Thyroid gland (tissue), 4 donors: ENCODE measurements around the gene USO1. TPM values are rescaled to one million over a fixed set of nuclear protein-coding genes. Genes with fewer than 3 reads are reported as not detected.

Source experiments
- DNase-seq, 2 donors: peaks; one replicate each; pipeline ENCODE4 v3.0.0-alpha.2; 2019
- H3K27ac ChIP-seq, 3 donors: fragments of 200-600 bp; sonication (generic); 1 replicate in 2 of 3; 2 replicates in 1 of 3; pipeline ENCODE4 v1.5.1; 2016 to 2019; ENCODE audit warnings: mild to moderate bottlenecking in 1 of 3, moderate library complexity in 1 of 3
- H3K27me3 ChIP-seq: fragments of 200-600 bp; sonication (generic); one replicate; pipeline ENCODE4 v1.5.1; 2019
- H3K36me3 ChIP-seq, 2 donors: fragments of 200-600 bp; sonication (generic); one replicate each; pipeline ENCODE4 v1.5.1; 2016 to 2019
- H3K4me1 ChIP-seq, 2 donors: fragments of 200-600 bp; sonication (generic); one replicate each; pipeline ENCODE4 v1.5.1; 2017 to 2019
- H3K4me3 ChIP-seq, 3 donors: fragments of 200-600 bp; sonication (generic); replicated peaks in 1 of 3; 1 replicate in 2 of 3; 2 replicates in 1 of 3; pipeline ENCODE4 v1.5.1; 2016; ENCODE audit warnings: mild to moderate bottlenecking in 1 of 3
- H3K9me3 ChIP-seq: fragments of 200-600 bp; sonication (generic); one replicate; pipeline ENCODE4 v1.5.1; 2017
- CTCF ChIP-seq, 6 experiments: fragments of 200-600 bp in 3 of 6; fragments of 450-650 bp in 3 of 6; sonication (generic) in 3 of 6; IDR thresholded peaks; one replicate each; pipeline ENCODE4 v1.5.1; 2016 to 2019; ENCODE audit warnings: antibody characterized with exemption in 6 of 6, mild to moderate bottlenecking in 2 of 6, inconsistent platforms in 1 of 6, moderate library complexity in 1 of 6
- POLR2A ChIP-seq, 2 donors: fragments of 450-650 bp; IDR thresholded peaks; one replicate each; pipeline ENCODE4 v1.6.1; 2017; ENCODE audit warnings: antibody characterized with exemption in 2 of 2, mild to moderate bottlenecking in 2 of 2, moderate library complexity in 1 of 2
- whole genome bisulfite sequencing, 2 donors: methylation state at CpG; one replicate each; pipeline ENCODE4 v1.1.5; 2017; 5-methylcytosine and 5-hydroxymethylcytosine counted together
- intact Hi-C: fragments of 100-400 bp; cut with DNase I; formaldehyde crosslinking; loops from one replicate; pipeline ENCODE4 v1.15.1; 2023
- total RNA-seq, 4 donors: library from RNA; depleted of rRNA; stranded (reverse); fragments of >200 nt; gene quantifications; one replicate each; pipeline ENCODE4 v1.2.3, GENCODE V29; 2016

USO1 gene
- total RNA-seq, 4 donors from 2014 or later = 97.2 to 102 (median 100) TPM

GRCh38 chr4:75727073-75727472, 2.7 kb downstream of the USO1 start:
- H3K4me1 ChIP-seq = peaks cover 23 to 40% of the 10 kb centered on the region in 2 donors
- no peak overlapping the region for H3K4me3 ChIP-seq
- no peaks in the 10 kb centered on the region for H3K27me3 ChIP-seq
- WGBS, 2 donors = 79 to 81% methylated on average over 1 of the region's 1 CpG
- no peak for DNase-seq
- peak overlapping the region in 2 of 3 donors; percentile 18 to 34 for H3K27ac ChIP-seq
- H3K36me3 ChIP-seq = no peaks in the 10 kb centered on the region
- no peaks in the 10 kb centered on the region for H3K9me3 ChIP-seq
- no peak for TF ChIP-seq CTCF (IDR thresholded peaks at IDR 0.05)
- intact Hi-C loops = no loop called here

GRCh38 chr4:75729836-75730235, 5.5 kb downstream of the USO1 start:
- WGBS, 2 donors = 77 to 78% methylated on average over 3 of the region's 3 CpGs
- intact Hi-C loops = no loop called here
- no peaks in the 10 kb centered on the region for H3K36me3 ChIP-seq
- peaks cover 16 to 29% of the 10 kb centered on the region in 2 donors for H3K4me1 ChIP-seq
- TF ChIP-seq CTCF (IDR thresholded peaks at IDR 0.05) = no peak
- TF ChIP-seq POLR2A (IDR thresholded peaks at IDR 0.05) = no peak
- DNase-seq = no peak
- no peaks in the 10 kb centered on the region for H3K27me3 ChIP-seq
- H3K4me3 ChIP-seq = no peak overlapping the region
- H3K9me3 ChIP-seq = no peaks in the 10 kb centered on the region
- no peak overlapping the region for H3K27ac ChIP-seq

GRCh38 chr4:75733369-75733768, 9.0 kb downstream of the USO1 start:
- no peaks in the 10 kb centered on the region for H3K27me3 ChIP-seq
- no peak overlapping the region for H3K4me3 ChIP-seq
- intact Hi-C loops = no loop called here
- H3K36me3 ChIP-seq = no peaks in the 10 kb centered on the region
- peaks cover 0 to 21% of the 10 kb centered on the region in 2 donors for H3K4me1 ChIP-seq
- H3K9me3 ChIP-seq = no peaks in the 10 kb centered on the region
- H3K27ac ChIP-seq = no peak overlapping the region
- TF ChIP-seq POLR2A (IDR thresholded peaks at IDR 0.05) (no peak), CTCF (IDR thresholded peaks at IDR 0.05) (no peak)
- no peak for DNase-seq

GRCh38 chr4:75735525-75735924, 11.1 kb downstream of the USO1 start:
- 85 to 90% methylated on average over 2 of the region's 2 CpGs for WGBS, 2 donors
- no peaks in the 10 kb centered on the region for H3K27me3 ChIP-seq
- H3K36me3 ChIP-seq = no peaks in the 10 kb centered on the region
- no peak overlapping the region for H3K4me3 ChIP-seq
- no peaks in the 10 kb centered on the region for H3K9me3 ChIP-seq
- H3K27ac ChIP-seq = no peak overlapping the region
- TF ChIP-seq POLR2A (IDR thresholded peaks at IDR 0.05) = no peak
- TF ChIP-seq CTCF (IDR thresholded peaks at IDR 0.05) = no peak
- peaks cover 0 to 10% of the 10 kb centered on the region in 2 donors for H3K4me1 ChIP-seq
- intact Hi-C loops = no loop called here
- DNase-seq = no peak

GRCh38 chr4:75736862-75737261, 12.5 kb downstream of the USO1 start:
- intact Hi-C loops = no loop called here
- no peak overlapping the region for H3K27ac ChIP-seq

More at GRCh38 chr4:75736862-75737261, 12.5 kb downstream of the USO1 start:
- H3K36me3 ChIP-seq = no peaks in the 10 kb centered on the region
- H3K4me1 ChIP-seq = peaks cover 0 to 10% of the 10 kb centered on the region in 2 donors
- H3K4me3 ChIP-seq = no peak overlapping the region
- WGBS, 2 donors = 83 to 84% methylated on average over 2 of the region's 2 CpGs
- TF ChIP-seq CTCF (IDR thresholded peaks at IDR 0.05) (no peak), POLR2A (IDR thresholded peaks at IDR 0.05) (no peak)
- H3K27me3 ChIP-seq = no peaks in the 10 kb centered on the region
- H3K9me3 ChIP-seq = no peaks in the 10 kb centered on the region
- no peak for DNase-seq
